SJCRH30 (cell line): Measurements from ENCODE around the gene DECR2. TPM values are rescaled to one million over a fixed set of nuclear protein-coding genes. Genes with fewer than 3 reads are reported as not detected.

ENCODE experiments used
- DNase-seq, 2 experiments: peaks; one replicate each; pipeline ENCODE4 v3.0.0-alpha.2; 2015 to 2020
- H3K27ac ChIP-seq: fragments of 250-450 bp; sonication (Bioruptor Pico); 2 replicates; pipeline ENCODE4 v1.5.1; 2020; ENCODE audit warnings: mild to moderate bottlenecking, moderate library complexity
- H3K27me3 ChIP-seq: fragments of 250-450 bp; sonication (Bioruptor Pico); 2 replicates; pipeline ENCODE4 v1.5.1; 2020; ENCODE audit warnings: mild to moderate bottlenecking, moderate library complexity
- H3K36me3 ChIP-seq: fragments of 250-450 bp; sonication (Bioruptor Pico); 2 replicates; pipeline ENCODE4 v1.5.1; 2020; ENCODE audit warnings: mild to moderate bottlenecking, moderate library complexity
- H3K4me1 ChIP-seq: fragments of 250-450 bp; sonication (Bioruptor Pico); 2 replicates; pipeline ENCODE4 v1.5.1; 2020; ENCODE audit warnings: mild to moderate bottlenecking, moderate library complexity
- H3K4me3 ChIP-seq: fragments of 250-450 bp; sonication (Bioruptor Pico); 2 replicates; pipeline ENCODE4 v1.5.1; 2020; ENCODE audit warnings: mild to moderate bottlenecking, moderate library complexity
- H3K9me3 ChIP-seq: fragments of 250-450 bp; sonication (Bioruptor Pico); replicated peaks from 2 replicates; pipeline ENCODE4 v1.5.1; 2020; ENCODE audit warnings: mild to moderate bottlenecking, moderate library complexity
- total RNA-seq: library from RNA; depleted of rRNA; stranded (reverse); fragments of >200 nt; shearing (Covaris generic); gene quantifications from 2 replicates; pipeline ENCODE4 v1.2.3, GENCODE V29; 2014; rRNA removed

Gene DECR2
- 4.8 and 5.7 TPM in 2 replicates for total RNA-seq

- Histone ChIP-seq H3K4me3 (peak within 1 kb of the TSS; percentile 71), H3K4me1 (no peaks in the 10 kb centered on the region; the same call in 1 of the 2 replicates), H3K9me3 (no peaks in the 10 kb centered on the region), H3K36me3 (0 out of 2 replicates have a peak, but pooled peaks cover 2% of the 10 kb centered on the region), H3K27ac (peak within 1 kb of the TSS; percentile 67), H3K27me3 (no peaks in the 10 kb centered on the region)
- DNase-seq = peak; percentile 94
These were observed at the start of gene DECR2 for GRCh38 chr16:401468-402348. Gene DECR2, plus strand, starts transcription at chr16:401885. Its CDS starts 79 bp downstream, at chr16:401964.

GRCh38 chr16:352547-353403, 48.9 kb upstream of the DECR2 start, which contains the start of gene AXIN1:
Gene AXIN1, minus strand, starts transcription at chr16:352723. Its CDS starts 5,698 bp downstream, at chr16:347025.
- no peaks in the 10 kb centered on the region for H3K27me3 ChIP-seq
- H3K36me3 ChIP-seq = no peaks in the 10 kb centered on the region
- peak within 1 kb of the TSS; percentile 39; the same call in 1 of the 2 replicates for H3K27ac ChIP-seq
- peak within 1 kb of the TSS; percentile 94 for H3K4me3 ChIP-seq
- DNase-seq = peak; percentile 99 to 100
- no peaks in the 10 kb centered on the region for H3K4me1 ChIP-seq
- no peaks in the 10 kb centered on the region for H3K9me3 ChIP-seq

GRCh38 chr16:353404-354290, 48.0 kb upstream of the DECR2 start:
- Histone ChIP-seq H3K9me3 (no peaks in the 10 kb centered on the region), H3K27ac (no peak overlapping the region), H3K36me3 (no peaks in the 10 kb centered on the region), H3K27me3 (no peaks in the 10 kb centered on the region), H3K4me3 (peak overlapping the region; percentile 60), H3K4me1 (no peaks in the 10 kb centered on the region)
- DNase-seq = no peak

GRCh38 chr16:354291-354881, 47.3 kb upstream of the DECR2 start:
- Histone ChIP-seq H3K36me3 (no peaks in the 10 kb centered on the region), H3K27me3 (no peaks in the 10 kb centered on the region), H3K9me3 (no peaks in the 10 kb centered on the region), H3K27ac (no peak overlapping the region), H3K4me3 (no peak overlapping the region), H3K4me1 (peaks cover 4% of the 10 kb centered on the region; the same call in 1 of the 2 replicates)
- DNase-seq = no peak

- peaks cover 10% of the 10 kb centered on the region; the same call in 1 of the 2 replicates for H3K4me1 ChIP-seq
These were observed 46.7 kb upstream of the DECR2 start for GRCh38 chr16:354971-355461.

GRCh38 chr16:356741-357140, 44.9 kb upstream of the DECR2 start:
- Histone ChIP-seq H3K27ac (no peak overlapping the region), H3K36me3 (no peaks in the 10 kb centered on the region), H3K4me1 (peaks cover 17% of the 10 kb centered on the region), H3K4me3 (no peak overlapping the region), H3K9me3 (no peaks in the 10 kb centered on the region), H3K27me3 (no peaks in the 10 kb centered on the region)
- DNase-seq = no peak

More at GRCh38 chr16:354971-355461, 46.7 kb upstream of the DECR2 start:
- DNase-seq = no peak
- H3K27ac ChIP-seq = no peak overlapping the region
- no peaks in the 10 kb centered on the region for H3K9me3 ChIP-seq
- no peaks in the 10 kb centered on the region for H3K36me3 ChIP-seq
- no peaks in the 10 kb centered on the region for H3K27me3 ChIP-seq
- no peak overlapping the region for H3K4me3 ChIP-seq

- Histone ChIP-seq H3K4me1 (peaks cover 17% of the 10 kb centered on the region), H3K9me3 (no peaks in the 10 kb centered on the region), H3K27ac (no peak overlapping the region), H3K27me3 (no peaks in the 10 kb centered on the region), H3K4me3 (no peak overlapping the region), H3K36me3 (no peaks in the 10 kb centered on the region)
- DNase-seq = no peak
These were observed 42.5 kb upstream of the DECR2 start for GRCh38 chr16:359067-359763.

GRCh38 chr16:359871-360697, 41.6 kb upstream of the DECR2 start:
- H3K27ac ChIP-seq = no peak overlapping the region
- peak; percentile 65 to 75 for DNase-seq
- H3K4me3 ChIP-seq = no peak overlapping the region
- no peaks in the 10 kb centered on the region for H3K27me3 ChIP-seq
- H3K9me3 ChIP-seq = no peaks in the 10 kb centered on the region
- no peaks in the 10 kb centered on the region for H3K36me3 ChIP-seq
- H3K4me1 ChIP-seq = peaks cover 17% of the 10 kb centered on the region

- H3K9me3 ChIP-seq = no peaks in the 10 kb centered on the region
- H3K4me3 ChIP-seq = no peak overlapping the region
- H3K4me1 ChIP-seq = peaks cover 17% of the 10 kb centered on the region
- no peaks in the 10 kb centered on the region for H3K36me3 ChIP-seq
- no peak overlapping the region for H3K27ac ChIP-seq
- DNase-seq = no peak
- no peaks in the 10 kb centered on the region for H3K27me3 ChIP-seq
These were observed 40.9 kb upstream of the DECR2 start for GRCh38 chr16:360698-361336.

GRCh38 chr16:361341-361871, 40.3 kb upstream of the DECR2 start:
- H3K4me1 ChIP-seq = peaks cover 17% of the 10 kb centered on the region
- no peaks in the 10 kb centered on the region for H3K36me3 ChIP-seq
- H3K9me3 ChIP-seq = no peaks in the 10 kb centered on the region
- no peak overlapping the region for H3K4me3 ChIP-seq
- H3K27ac ChIP-seq = no peak overlapping the region
- no peak for DNase-seq
- H3K27me3 ChIP-seq = no peaks in the 10 kb centered on the region

- Histone ChIP-seq H3K27ac (no peak overlapping the region), H3K27me3 (no peaks in the 10 kb centered on the region), H3K9me3 (no peaks in the 10 kb centered on the region), H3K4me1 (peaks cover 17% of the 10 kb centered on the region), H3K4me3 (no peak overlapping the region), H3K36me3 (no peaks in the 10 kb centered on the region)
- peak; percentile 60 to 67 for DNase-seq
These were observed 39.6 kb upstream of the DECR2 start for GRCh38 chr16:361872-362701.
